Caco-2 (cell line): ENCODE results near the gene TPK1. TPM values are rescaled to one million over a fixed set of nuclear protein-coding genes. Genes with fewer than 3 reads are reported as not detected.
A peak's percentile ranks its signal among the peaks of the same experiment; 100 is the strongest.

Experiments
- BruUV-seq: library from RNA; stranded (reverse); fragments of 400-500 nt; replicated peaks from 2 replicates; lab custom pipeline; 2021; lab: Mats Ljungman, UMichigan
- CTCF ChIA-PET: fragments of 300-600 bp; sonication (Branson Sonifier 250); formaldehyde crosslinking; loops from one replicate; lab custom pipeline; 2022; ENCODE audit warnings: antibody characterized with exemption; lab: Charles Lee
- POLR2A ChIA-PET: fragments of 300-600 bp; sonication (Branson Sonifier 250); formaldehyde crosslinking; loops from one replicate; lab custom pipeline; 2022; ENCODE audit warnings: antibody characterized with exemption; lab: Charles Lee
- DNase-seq, 2 experiments: peaks; one replicate each; pipeline versions ENCODE4 v3.0.0 to v3.0.0-alpha.2; 2020 to 2022
- H3K27me3 ChIP-seq: replicated peaks from 2 replicates; pipeline ENCODE4 v1.6.0; 2011; ENCODE audit warnings: low read length; ENCODE audit not compliant: control insufficient read depth, insufficient read depth
- H3K36me3 ChIP-seq: 2 replicates; pipeline ENCODE4 v1.5.1; 2011; ENCODE audit warnings: low read length; ENCODE audit not compliant: control insufficient read depth, insufficient read depth
- H3K4me1 ChIP-seq: fragments of 250-450 bp; sonication (Bioruptor Pico); 2 replicates; pipeline ENCODE4 v1.5.1; 2020; ENCODE audit warnings: mild to moderate bottlenecking
- H3K4me3 ChIP-seq: 2 replicates; pipeline ENCODE4 v1.5.1; 2011; ENCODE audit warnings: low read depth, mild to moderate bottlenecking, control low read depth, low read length
- H3K9me3 ChIP-seq: fragments of 250-450 bp; sonication (Bioruptor Pico); 2 replicates; pipeline ENCODE4 v1.5.1; 2020; ENCODE audit warnings: mild to moderate bottlenecking, moderate library complexity
- H3K27ac Mint-ChIP-seq: one replicate; pipeline ENCODE4 v1.8.0; 2022; ENCODE audit warnings: mixed read lengths; ENCODE audit not compliant: unreplicated experiment
- H3K27me3 Mint-ChIP-seq: one replicate; pipeline ENCODE4 v1.8.0; 2022; ENCODE audit warnings: mixed read lengths; ENCODE audit not compliant: insufficient read depth, unreplicated experiment
- H3K36me3 Mint-ChIP-seq: one replicate; pipeline ENCODE4 v1.8.0; 2022; ENCODE audit warnings: mild to moderate bottlenecking, mixed read lengths; ENCODE audit not compliant: insufficient read depth, unreplicated experiment
- H3K4me1 Mint-ChIP-seq: one replicate; pipeline ENCODE4 v1.8.0; 2022; ENCODE audit warnings: low read depth, mixed read lengths; ENCODE audit not compliant: unreplicated experiment
- H3K4me3 Mint-ChIP-seq: one replicate; pipeline ENCODE4 v1.8.0; 2022; ENCODE audit warnings: mild to moderate bottlenecking, moderate library complexity, mixed read lengths; ENCODE audit not compliant: unreplicated experiment
- H3K9me3 Mint-ChIP-seq: one replicate; pipeline ENCODE4 v1.8.0; 2022; ENCODE audit warnings: mixed read lengths; ENCODE audit not compliant: unreplicated experiment
- CTCF ChIP-seq, 2 experiments: fragments of 200-600 bp in 1 of 2; IDR thresholded peaks; 1 replicate in 1 of 2; 2 replicates in 1 of 2; pipeline versions ENCODE4 v1.5.1 to v1.8.0; 2011 to 2022; ENCODE audit warnings: antibody characterized with exemption in 1 of 2, control low read depth in 1 of 2, inconsistent platforms in 1 of 2, low read depth in 1 of 2, low read length in 1 of 2, mild to moderate bottlenecking in 1 of 2, moderate library complexity in 1 of 2; ENCODE audit not compliant: insufficient read depth in 1 of 2, severe bottlenecking in 1 of 2, unreplicated experiment in 1 of 2
- intact Hi-C: fragments of 100-400 bp; cut with micrococcal nuclease; formaldehyde crosslinking; loops from one replicate; pipeline ENCODE4 v1.10.0; 2022; ENCODE audit not compliant: unreplicated experiment
- total RNA-seq: library from RNA; stranded (reverse); gene quantifications from 2 replicates; pipeline ENCODE4 v1.2.3, GENCODE V29; 2022

TPK1 gene
- total RNA-seq, 1 experiment from 2014 or later: 86.6 TPM

- no TSS peak for BruUV-seq
- Mint-ChIP-seq H3K27me3 (no peaks in the 10 kb centered on the region), H3K36me3 (peaks cover 12% of the 10 kb centered on the region), H3K27ac (no peak overlapping the region), H3K4me1 (peaks cover 16% of the 10 kb centered on the region), H3K4me3 (no peak overlapping the region), H3K9me3 (no peaks in the 10 kb centered on the region)
- no peak for DNase-seq
- TF ChIP-seq CTCF (IDR thresholded peaks at IDR 0.05; ENCODE audit: insufficient read depth in 1 of 2, low read depth in 1 of 2, low read length in 1 of 2, severe bottlenecking in 1 of 2, unreplicated experiment in 1 of 2): no peak
- CTCF ChIA-PET: no interaction called here
- Histone ChIP-seq H3K36me3 (no peaks in the 10 kb centered on the region), H3K4me1 (no peaks in the 10 kb centered on the region), H3K27me3 (no peaks in the 10 kb centered on the region), H3K4me3 (no peak overlapping the region), H3K9me3 (no peaks in the 10 kb centered on the region)
- intact Hi-C loops: no loop called here
- POLR2A ChIA-PET: no interaction called here
Measured at GRCh38 chr7:144768633-144769032, 67.2 kb downstream of the TPK1 start.

DNA sequence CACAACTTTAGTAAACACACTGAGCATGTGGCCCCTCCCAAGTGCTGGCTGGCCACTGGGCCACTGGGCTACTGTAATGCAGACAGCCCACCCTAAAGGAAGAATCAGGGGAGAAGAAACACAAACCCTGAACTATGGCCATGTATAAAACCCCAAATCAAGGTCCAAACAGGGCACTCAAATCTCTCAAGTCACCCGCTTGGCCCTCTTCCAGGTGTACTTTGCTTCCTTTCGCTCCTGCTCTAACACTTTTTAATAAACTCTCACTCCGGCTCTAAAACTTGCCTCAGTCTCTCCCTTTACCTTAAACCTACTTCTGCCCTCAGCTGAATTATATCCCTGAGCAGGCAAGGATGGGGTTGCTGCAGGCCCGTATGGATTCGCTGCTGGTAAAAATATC is 72.6 kb downstream of the TPK1 start:
- H3K4me3 ChIP-seq: no peak overlapping the region
- H3K36me3 Mint-ChIP-seq: peaks cover 12% of the 10 kb centered on the region
- no peak overlapping the region for H3K4me3 Mint-ChIP-seq
- intact Hi-C loops: no loop called here
- no peaks in the 10 kb centered on the region for H3K27me3 ChIP-seq
- BruUV-seq: no TSS peak
- H3K4me1 Mint-ChIP-seq: peaks cover 16% of the 10 kb centered on the region
- H3K36me3 ChIP-seq: no peaks in the 10 kb centered on the region
- TF ChIP-seq CTCF (IDR thresholded peaks at IDR 0.05; ENCODE audit: insufficient read depth in 1 of 2, low read depth in 1 of 2, low read length in 1 of 2, severe bottlenecking in 1 of 2, unreplicated experiment in 1 of 2): no peak
- no peak for DNase-seq
- H3K9me3 ChIP-seq: no peaks in the 10 kb centered on the region
- ChIA-PET CTCF (no interaction called here), POLR2A (no interaction called here)
- H3K9me3 Mint-ChIP-seq: no peaks in the 10 kb centered on the region
- peak overlapping the region; percentile 27 for H3K27ac Mint-ChIP-seq
- H3K27me3 Mint-ChIP-seq: no peaks in the 10 kb centered on the region
- no peaks in the 10 kb centered on the region for H3K4me1 ChIP-seq

- no TSS peak for BruUV-seq
- ChIA-PET CTCF (no interaction called here), POLR2A (no interaction called here)
- H3K36me3 Mint-ChIP-seq: peaks cover 12% of the 10 kb centered on the region
- no peak for TF ChIP-seq CTCF (IDR thresholded peaks at IDR 0.05; ENCODE audit: insufficient read depth in 1 of 2, low read depth in 1 of 2, low read length in 1 of 2, severe bottlenecking in 1 of 2, unreplicated experiment in 1 of 2)
- H3K4me3 ChIP-seq: no peak overlapping the region
- no peaks in the 10 kb centered on the region for H3K9me3 ChIP-seq
- H3K4me1 Mint-ChIP-seq: peaks cover 16% of the 10 kb centered on the region
- peaks cover 2% of the 10 kb centered on the region for H3K9me3 Mint-ChIP-seq
- H3K27me3 Mint-ChIP-seq: no peaks in the 10 kb centered on the region
- DNase-seq: no peak
- no peak overlapping the region for H3K4me3 Mint-ChIP-seq
- H3K27ac Mint-ChIP-seq: peak overlapping the region; percentile 27
- intact Hi-C loops: no loop called here
- H3K27me3 ChIP-seq: no peaks in the 10 kb centered on the region
- no peaks in the 10 kb centered on the region for H3K4me1 ChIP-seq
- H3K36me3 ChIP-seq: no peaks in the 10 kb centered on the region
Measured at GRCh38 chr7:144762853-144763252, 73.0 kb downstream of the TPK1 start.
